Activated CD4-positive, alpha-beta T cell treated with anti-CD3 and anti-CD28 coated beads, Interleukin-2, amount 50 U/mL, for 48 hours (primary cell): Measurements from ENCODE around the gene GFOD2.
A peak's percentile ranks its signal among the peaks of the same experiment; 100 is the strongest.

Experiments
- DNase-seq, 2 experiments: peaks; one replicate each; pipeline ENCODE4 v3.0.0-alpha.2; 2020

GFOD2 gene

DNA sequence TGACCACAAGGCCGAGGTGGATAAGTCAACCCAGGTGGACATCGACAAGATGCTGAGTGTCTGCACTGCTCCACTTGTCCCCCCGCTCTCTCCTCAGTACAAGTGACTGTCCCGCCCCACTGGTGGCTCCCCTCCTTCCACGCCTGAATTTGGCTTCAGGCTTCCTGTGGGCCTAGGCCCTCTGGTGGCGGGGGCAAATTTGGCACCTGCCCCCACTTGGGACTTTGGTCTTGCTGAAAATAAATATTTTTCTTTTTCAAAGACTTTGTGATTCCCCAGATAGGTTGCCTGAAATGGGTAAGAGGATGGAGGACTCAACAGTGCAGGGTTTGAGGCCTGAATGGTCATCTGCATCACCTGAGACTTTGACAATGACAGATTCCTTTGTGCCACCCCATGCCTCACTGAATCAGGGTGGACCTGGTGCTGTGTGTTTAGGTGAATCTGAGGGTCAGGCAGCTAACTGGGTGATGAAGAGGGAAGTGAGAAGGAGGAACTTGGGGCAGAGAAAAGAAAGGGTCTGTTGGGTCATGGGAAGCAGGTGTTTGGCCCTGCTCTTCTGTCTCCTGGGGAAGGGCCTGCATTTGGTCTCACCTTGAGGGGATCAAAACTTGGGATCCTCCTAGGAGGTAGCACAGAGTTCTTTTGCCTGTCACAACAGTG is 50.5 kb downstream of the GFOD2 start:
- DNase-seq: no peak

DNA sequence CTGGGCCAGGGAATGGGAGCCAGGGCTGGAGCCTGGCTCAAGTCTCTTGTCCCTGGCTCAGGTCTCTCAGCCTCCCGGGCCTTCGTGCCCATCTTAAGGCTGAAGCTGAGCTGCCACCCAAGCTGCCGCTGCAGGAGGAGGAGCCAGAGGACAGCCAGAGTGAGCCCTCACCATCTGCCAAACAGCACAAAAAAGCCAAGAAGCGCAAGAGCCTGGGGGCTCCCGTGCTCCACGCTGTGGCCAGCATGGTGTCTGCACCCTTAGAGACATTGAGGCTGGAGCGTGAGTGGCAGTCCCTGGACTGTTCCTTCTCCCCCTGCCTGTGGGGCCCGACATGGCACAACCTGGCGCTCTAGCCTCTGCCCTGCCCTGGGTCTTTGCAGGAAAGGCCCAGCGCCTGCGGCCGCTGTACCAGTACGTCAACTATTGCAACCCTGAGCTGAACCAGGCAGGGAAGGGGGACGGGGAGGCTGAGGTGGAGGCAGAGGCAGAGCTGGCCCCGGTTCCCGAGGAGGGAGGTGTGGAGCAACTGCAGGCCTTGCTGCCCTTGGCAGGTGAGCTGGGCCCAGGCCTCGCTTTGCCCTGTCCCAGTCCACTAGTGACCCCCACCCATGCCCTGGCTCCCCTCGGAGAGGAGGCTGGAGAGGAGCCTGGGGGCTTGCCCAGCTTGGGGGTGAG is 51.2 kb downstream of the GFOD2 start:
- peak; percentile 77 to 84 for DNase-seq

DNA sequence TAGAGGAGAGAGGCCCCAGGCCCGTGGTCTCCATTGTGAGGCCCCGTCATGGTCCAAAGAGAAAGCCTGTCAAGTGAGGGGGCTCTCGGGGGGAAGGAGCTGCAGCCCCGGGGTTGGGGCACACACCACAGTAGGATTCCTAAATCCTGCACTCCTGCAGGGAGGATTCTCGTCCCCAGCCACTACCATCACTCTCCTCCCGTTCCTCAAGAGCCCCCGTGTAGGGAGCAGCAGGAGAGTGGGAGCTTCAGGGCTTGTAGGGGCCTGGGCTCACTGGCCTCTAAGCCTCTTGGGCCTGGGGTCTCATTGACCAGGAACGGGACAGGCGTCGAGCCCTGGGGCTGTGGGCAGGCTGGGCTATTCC is 51.7 kb downstream of the GFOD2 start:
- DNase-seq: no peak

DNA sequence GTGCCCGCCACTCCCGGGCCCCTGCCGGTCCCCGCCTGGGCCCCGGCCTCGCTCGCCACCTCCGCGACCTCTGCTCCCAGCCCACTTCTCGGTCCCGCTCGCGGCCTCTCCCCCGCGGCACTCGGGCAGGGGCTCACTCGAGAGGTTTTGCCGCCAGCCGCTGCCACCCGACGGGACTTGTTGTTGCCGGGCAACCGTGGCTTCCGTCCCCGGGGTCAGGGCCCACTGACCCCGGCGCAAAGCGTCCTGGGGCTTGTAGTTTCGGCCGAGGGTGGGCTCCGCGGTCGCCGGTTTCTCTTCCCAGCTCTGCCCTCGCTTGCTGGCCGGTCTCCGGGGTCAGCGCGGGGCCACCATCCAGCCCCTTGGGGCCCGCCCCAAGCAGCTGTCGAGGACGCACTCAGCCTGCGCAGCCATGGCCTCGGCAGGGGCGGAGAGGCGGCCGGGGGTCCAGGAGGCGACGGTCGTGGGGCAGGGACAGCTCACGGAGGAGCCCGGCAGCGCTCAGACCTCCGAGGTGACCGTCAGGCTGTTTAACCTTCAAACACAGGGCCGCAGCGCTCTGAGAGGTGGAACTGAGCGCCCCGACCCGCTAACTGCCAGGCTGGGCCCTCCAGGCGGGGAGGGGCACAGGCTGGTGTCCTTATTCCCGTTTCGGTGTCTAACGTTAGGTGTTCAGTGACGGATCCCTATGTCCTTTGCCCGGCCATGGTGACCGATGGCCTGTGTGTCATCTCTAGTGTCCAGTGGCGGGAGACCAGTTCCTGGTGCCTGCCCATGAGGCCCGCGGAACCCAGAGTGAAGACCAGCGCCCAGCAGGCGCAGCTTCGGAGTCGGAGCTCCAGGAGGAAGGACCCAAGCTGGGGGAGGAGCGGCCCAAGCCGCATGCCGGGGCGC is 52.3 kb downstream of the GFOD2 start, which contains the start of the genes C16orf86 and ENKD1:
C16orf86 (plus strand) TSS at position 256 of the 894 bp plus-strand sequence; CDS start at position 413, 157 bp downstream.
ENKD1 (minus strand) TSS at position 192 of the 894 bp plus-strand sequence. CDS start 308 bp downstream, outside the sequence.
- DNase-seq: peak; percentile 78 to 83

DNA sequence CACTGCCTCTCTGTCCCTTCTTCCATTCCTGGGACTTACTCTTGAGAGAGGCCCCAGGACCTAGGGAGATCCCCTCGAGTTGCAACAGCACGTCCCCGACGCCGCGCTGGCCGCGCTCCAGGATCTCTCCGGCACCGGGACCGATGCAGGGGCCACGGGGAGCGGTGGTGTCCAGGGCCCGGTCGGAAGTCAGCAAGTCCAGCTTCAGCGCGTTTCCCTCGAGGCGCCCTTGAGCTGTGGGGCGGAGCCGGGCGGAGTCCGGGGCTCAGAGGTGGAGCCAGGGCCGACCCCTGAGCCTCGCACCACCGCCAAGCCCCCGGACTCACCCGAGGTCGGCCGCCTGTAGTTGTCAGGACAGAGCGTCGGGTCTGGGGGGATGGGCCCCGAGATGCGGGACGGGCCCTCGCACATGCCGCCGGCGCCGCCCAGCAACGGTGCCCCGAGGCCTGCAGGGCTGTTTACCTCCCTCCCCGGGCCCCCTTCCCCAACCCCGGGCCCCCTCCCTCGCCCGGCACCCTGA is 53.0 kb downstream of the GFOD2 start:
- DNase-seq: peak; percentile 21 to 37

DNA sequence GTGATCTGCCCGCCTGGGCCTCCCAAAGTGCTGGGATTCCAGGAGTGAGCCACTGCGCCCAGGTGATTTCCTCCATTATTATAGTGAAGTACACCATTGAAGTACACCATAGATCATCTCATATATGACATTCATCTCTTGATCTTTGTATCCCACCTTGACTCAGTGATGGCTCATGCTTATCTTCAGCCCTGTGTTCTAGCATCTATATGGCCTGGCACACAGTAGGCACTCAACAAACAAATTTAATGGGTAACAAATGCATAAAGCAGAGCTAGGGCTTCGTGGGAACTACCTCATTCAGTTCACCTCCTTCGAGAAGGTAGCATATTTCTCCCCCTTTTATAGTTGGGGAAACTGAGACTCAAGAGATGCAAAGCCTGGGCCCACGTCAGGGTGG is 53.5 kb downstream of the GFOD2 start:
- DNase-seq: no peak

DNA sequence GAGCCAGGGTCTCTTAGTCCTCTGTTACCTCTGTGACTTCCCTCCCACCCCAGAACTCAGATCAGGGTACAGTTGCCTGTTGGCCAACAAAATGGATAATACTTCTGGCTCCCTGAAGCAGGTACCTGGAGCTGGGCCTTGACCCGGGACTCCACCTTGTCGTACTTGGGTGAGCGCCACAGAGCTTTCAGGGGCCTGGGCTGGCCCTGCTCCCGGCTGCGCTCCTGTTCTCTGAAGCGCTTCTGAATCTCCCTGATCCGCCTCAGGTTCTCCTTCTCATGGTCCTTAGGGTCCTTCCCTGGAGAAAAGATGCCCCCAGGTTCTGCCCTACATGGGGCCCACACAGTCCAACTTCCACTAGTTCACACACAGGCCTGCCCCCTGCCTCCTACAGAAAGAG is 54.2 kb downstream of the GFOD2 start:
- no peak for DNase-seq

DNA sequence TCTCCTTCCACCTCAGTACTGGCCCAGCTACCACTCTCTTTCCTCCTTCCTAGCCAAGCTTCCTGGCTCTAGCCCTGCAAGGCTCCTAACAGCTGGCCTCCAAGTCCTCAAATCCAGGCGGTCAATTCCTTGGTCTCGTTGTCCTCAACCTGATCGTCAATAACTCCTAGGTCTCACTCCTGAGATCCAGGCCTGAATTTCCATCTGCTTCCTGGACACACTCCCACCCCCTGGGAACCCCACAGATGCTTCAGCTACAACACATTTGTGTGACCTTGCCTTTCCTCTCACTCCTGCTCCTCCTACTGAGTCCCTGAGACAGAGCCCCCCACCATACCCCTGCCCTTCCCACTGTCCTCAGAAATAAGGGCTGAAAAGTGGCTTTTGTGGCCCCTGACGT is 54.9 kb downstream of the GFOD2 start:
- DNase-seq: no peak

DNA sequence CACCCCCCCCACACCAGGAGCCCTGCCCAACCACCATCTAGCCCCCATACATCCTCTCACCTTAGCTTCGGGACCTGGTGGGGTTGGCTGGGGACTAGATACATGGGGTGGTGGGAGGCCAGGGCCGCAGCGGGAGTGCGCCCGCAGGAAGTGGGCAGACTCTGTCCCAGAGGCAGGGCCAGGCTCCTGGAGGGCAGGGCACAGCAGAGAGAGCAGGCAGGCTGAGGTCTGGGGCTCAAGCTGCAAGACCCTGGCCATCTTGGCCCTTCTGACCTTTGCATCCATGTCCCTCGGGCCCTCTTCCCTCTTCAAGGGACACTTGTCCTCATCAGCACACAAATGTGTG is 55.3 kb downstream of the GFOD2 start:
- no peak for DNase-seq

DNA sequence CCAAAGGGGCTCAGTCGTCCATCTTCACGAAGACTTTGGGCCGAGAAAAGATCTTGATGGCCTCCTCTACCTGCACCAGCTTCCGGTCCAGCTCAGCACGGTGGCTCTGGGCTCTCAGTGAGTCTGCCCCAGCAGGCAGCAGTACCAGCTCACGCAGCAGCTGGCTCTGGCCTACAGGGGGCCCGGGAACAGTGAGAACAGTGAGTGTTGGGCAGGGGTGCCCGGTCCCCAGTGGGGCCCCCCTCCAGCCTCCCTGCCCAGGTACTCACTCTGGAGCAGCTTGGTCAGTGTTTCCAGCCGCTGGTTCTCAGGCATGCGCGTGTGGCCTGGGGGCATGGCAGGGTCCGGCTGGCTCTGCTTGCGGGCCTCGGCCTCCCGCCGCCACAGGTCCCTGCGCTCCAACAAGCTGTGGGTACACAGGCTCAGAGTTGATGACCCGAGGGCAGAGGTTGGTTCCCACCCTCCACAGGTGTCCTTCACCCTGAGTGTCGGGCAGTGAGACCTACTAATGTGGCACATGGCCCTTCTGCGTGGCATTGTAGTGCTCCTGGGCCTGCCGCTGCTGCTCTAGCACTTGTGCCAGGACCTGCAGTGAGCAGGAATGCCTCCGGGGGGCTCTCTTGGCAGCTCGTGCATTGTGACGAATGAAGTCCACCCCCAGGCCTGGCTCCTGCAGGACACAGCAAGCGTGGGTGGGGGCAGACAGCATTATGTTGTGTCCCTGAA is 55.8 kb downstream of the GFOD2 start:
- peak; percentile 53 to 65 for DNase-seq

DNA sequence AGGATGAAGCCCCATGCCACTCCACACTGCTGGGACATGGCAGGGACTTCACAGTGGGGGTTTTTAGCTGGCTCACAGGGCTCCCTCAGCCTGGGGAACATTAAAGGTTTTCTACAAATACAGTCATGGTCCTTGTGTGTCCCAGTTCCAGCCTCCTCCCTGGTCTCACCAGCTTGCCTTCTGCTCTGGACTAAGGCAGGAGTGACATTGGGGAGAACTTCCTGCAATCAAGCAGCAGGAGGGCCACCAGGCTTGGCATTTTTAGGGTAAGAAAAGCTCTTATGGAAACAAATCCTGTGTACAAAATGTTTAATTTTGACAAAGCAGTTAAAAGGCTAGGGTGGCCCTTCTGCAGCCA is 56.5 kb downstream of the GFOD2 start:
- DNase-seq: no peak

DNA sequence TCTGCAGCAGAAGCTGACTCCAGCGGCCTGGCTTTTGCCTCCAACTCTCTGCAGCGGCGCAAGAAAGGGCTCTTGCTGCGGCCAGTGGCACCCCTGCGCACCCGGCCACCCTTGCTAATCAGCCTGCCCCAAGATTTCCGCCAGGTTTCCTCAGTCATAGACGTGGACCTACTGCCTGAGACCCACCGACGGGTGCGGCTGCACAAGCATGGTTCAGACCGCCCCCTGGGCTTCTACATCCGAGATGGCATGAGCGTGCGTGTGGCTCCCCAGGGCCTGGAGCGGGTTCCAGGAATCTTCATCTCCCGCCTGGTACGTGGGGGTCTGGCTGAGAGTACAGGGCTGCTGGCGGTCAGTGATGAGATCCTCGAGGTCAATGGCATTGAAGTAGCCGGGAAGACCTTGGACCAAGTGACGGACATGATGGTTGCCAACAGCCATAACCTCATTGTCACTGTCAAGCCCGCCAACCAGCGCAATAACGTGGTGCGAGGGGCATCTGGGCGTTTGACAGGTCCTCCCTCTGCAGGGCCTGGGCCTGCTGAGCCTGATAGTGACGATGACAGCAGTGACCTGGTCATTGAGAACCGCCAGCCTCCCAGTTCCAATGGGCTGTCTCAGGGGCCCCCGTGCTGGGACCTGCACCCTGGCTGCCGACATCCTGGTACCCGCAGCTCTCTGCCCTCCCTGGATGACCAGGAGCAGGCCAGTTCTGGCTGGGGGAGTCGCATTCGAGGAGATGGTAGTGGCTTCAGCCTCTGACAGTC is 57.0 kb downstream of the GFOD2 start:
- no peak for DNase-seq

DNA sequence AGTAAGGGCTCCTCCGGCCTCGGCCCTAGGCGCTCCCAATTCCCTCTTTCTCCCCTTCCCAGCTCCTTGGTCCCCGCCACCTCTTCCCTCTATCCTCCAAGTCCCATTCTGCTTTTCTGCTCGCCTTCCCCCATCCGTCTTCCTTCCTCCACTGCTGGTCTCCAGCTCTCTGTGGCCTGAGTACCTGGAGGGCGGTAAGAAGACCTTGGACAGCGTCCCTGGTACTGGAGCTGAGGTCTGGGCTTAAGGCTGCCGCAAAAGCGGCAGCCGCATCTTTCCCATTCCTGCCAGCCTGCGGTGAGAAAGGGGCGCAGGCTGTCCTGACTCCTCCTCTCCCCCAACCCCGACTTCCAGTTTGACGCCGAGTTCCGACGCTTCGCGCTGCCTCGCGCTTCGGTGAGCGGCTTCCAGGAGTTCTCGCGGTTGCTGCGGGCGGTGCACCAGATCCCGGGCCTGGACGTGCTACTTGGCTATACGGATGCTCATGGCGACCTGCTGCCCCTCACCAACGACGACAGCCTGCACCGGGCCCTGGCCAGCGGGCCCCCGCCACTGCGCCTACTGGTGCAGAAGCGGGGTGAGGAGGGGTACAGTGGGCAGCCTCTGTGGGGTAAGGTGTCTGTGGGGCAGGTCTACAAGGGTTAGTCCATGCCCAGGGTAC is 57.9 kb downstream of the GFOD2 start:
- peak; percentile 35 to 39 for DNase-seq

DNA sequence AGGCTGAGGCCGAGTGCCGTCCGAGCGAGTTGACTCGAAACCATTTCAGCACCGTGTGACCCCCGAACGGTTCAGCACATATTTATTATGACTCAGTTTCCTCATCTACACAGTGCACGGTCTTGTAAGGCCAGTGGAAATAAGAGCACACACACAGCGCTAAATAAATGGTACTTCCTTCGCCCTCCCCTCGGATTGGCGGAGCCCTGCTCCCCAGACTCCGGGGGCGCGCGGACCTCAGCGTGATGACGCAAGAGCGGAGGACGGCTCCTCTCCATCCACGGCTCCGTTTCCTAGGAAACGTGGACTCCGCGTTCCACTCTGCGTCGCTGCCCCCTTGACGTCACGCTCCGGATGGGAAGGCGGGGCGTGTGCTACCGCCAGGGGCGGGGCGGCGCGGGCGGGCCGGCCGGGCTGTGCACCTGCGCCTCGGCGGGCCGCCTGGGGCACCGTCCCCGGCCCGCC is 58.5 kb downstream of the GFOD2 start, which contains the start of gene PARD6A:
PARD6A (plus strand) TSS at position 397 of the 465 bp plus-strand sequence. CDS start 79 bp downstream, outside the sequence.
- peak; percentile 96 to 97 for DNase-seq

DNA sequence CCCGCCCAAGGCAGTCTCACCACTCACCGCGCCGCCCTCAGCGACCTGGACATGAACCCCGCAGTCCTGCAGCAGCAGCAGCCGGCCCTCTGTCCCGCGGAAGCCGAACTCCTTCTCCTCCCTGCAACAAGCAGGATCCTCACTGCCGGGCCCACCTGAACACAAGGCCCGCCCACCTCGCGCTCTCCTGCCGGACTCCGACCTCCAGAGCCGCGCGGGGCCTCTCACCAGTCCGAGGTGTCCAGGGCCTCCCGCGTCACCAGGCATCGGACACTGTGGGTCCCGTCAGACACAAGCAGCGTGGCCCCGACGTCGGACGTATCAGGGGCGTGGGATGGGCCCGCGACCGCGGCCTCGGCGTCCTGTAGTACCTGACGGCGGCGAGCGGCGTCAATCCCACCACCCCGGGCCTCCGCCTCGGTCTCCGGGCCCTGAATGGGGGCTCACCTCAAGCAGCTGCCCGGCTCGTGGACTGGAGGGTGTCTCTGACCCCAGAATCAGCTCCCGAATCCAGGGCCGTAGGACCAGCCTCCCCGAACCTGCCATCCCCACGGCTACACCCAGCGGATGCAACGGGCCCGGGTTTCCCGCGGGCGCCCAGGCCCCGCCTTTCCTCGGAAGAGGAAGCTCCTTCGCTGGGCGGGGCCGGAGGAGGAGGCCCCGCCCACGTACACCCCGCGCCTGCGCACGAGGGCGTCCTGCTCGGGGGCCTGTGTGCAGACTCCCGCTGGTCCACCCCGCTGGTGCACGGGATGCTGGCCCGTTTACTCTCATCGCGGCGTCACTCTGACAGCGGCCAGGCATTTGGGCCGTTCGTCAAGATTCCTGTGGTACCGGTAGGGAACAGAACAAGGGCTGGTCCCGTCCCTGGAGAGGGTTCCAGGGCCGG is 59.2 kb downstream of the GFOD2 start, which contains the start of gene ACD:
ACD (minus strand) TSS at position 586 of the 889 bp plus-strand sequence; CDS start at position 546, 40 bp downstream.
- peak; percentile 92 for DNase-seq

DNA sequence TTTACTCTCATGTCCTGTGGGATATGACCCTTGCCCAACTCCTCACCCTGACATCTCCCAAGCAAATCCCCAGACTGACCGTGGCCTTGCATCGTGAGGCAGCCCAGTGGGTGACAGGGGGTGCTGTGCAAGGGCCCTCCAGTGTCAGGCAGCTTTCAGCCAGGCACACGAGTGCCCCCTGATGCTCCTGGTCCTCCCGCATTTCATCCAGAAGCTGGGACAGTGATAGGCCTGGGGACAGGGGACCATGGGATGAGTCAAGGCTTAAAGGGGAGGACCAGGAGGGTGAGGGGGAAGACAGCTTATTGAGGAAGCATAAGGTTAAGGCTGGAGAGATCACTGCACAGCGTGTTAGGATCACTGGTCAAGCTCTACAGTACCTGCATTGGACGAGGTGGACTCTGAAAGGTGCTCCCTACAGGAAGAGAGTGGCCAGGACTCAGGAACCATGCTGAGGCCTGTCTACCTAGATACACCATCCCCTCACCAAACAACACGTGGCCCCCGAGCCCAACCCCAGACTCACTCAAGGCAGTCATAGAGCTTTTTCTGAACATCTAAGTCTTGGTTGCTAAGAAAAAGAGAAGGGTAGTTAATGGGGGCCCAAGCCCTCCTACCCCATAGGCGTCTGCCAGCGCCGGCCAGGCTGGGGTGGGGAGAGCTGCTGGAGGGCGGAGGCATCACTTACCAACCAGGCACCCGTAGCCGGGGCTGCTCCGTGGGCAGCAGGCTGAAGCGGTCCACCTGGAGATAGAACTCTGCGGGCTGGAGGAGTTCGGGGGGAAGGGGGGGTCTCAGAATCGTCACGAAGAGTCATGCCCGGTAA is 60.1 kb downstream of the GFOD2 start:
- DNase-seq: no peak

DNA sequence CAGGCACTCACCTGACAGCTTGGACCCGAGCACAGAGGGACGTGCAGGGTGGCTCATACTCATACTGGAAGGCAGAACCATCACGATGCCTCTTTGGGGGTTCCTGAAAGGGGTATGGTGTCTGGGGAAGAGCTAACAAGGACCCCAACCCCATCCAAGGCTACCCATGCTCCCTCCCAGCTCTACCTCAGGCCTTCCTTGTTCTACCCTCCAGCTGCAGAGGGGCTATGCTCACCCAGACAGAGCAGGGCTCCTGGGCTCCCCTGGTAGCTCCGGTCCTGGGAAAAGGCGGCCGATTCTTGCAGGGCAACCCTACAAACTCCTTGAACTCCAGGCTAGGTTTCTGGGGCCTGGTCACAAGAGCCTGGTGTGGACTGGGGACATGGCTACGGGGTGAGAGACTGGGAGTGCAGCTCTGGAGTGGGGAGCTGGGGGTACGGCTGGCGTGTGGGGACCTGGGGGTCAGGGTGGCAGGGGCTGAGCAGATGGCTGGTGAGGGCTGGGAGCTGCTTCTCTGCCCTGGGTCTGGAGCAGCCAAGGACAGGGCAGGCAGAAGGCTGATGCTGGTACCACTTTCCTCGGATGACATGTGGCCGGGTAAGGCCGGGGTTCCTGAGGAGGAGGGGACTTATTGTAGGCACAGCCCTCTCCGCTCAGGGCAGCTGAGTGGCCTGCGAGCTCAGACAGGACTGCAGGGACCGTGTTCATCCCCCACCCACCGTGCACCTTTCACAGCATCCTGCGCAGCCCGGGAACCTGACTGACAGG is 61.2 kb downstream of the GFOD2 start:
- DNase-seq: no peak

DNA sequence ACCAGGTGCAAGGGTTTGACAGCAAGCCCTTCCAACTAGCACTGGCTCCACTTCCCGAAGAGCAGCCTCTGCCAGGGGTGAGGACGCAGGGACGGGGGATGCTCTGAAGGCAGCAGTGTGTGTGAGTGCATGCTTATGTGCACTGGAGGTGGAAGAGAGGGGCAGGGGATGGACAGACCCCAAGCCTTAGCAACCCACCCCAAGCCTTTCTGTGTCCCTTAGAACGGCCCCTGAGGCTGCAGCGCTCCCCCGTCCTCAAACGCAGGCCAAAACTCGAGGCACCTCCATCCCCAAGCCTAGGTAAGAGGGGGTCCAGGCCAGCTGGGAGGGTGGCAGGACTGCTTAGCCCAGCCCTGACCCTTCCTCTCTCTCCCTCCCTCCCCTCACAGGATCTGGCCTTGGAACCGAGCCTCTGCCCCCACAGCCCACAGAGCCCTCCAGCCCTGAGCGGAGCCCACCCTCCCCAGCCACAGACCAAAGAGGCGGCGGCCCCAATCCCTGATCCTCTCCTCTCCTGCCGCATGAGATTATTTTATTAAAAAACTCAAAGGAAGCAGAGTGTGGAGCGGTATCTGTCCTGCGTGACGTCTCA is 62.0 kb downstream of the GFOD2 start:
- DNase-seq: no peak
